ENCODE measurements around the gene CAMKK1.
A peak's percentile ranks its signal among the peaks of the same experiment; 100 is the strongest.
"Not testable (repeated sequence)": the region's sequence is repeated elsewhere in the genome, so short reads cannot be mapped to it uniquely, and the experiment has no call there.

The CAMKK1 gene

DNA sequence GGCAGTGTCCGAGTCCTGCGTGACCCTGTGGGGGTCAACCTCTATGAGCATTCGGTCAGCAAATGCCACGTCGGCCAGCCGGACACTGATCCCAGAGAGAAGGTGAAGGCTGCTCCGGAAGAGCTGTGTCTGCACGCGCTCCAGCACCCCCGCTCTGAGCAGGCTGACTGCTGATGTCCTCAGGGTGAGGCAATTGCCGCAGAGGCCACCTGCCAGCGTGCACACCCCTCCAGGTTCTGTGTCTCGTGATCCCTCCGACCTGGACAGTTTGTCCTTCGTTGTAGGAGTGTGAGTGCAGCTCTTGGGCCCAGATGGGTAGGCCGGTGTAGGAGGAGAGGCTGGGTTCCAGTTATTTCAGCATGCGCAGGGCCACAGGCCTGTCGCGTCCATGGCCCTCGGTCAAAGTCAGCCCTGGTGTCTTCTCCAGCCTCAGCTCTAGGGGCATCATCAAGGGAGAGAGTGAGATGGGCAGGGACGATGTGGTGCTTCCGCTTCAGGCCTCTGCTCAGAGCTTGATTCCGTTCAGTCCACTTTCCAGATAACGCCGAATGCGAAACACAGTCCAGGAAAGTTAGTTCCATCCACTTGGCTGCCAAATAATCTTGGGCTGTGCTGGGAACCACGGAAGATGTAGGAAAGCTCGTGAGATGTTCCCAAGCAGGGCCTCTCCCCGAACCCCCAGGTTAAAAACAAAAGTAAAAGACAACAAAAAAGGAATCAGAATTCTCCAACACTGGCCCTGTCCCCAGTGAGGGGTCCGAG is 31.7 kb downstream of the CAMKK1 start:
- Histone ChIP-seq H2AFZ (ENCODE audit: low read length, unreplicated experiment) (no peak overlapping the region), H3K27ac (ENCODE audit: low read depth, low read length) (no peak overlapping the region), H3K36me3 (ENCODE audit: insufficient read depth, low read length) (peaks cover 7% of the 10 kb centered on the region; the same call in 1 of the 2 replicates), H3K79me2 (ENCODE audit: control insufficient read depth, insufficient read depth, low read length, unreplicated experiment) (no peaks in the 10 kb centered on the region), H3K4me1 (ENCODE audit: control insufficient read depth, insufficient read depth, low read length, unreplicated experiment) (peaks cover 12% of the 10 kb centered on the region), H3K27me3 (ENCODE audit: insufficient read depth, low read length) (no peaks in the 10 kb centered on the region), H3K4me3 (ENCODE audit: low read depth, low read length) (no peak overlapping the region)

DNA sequence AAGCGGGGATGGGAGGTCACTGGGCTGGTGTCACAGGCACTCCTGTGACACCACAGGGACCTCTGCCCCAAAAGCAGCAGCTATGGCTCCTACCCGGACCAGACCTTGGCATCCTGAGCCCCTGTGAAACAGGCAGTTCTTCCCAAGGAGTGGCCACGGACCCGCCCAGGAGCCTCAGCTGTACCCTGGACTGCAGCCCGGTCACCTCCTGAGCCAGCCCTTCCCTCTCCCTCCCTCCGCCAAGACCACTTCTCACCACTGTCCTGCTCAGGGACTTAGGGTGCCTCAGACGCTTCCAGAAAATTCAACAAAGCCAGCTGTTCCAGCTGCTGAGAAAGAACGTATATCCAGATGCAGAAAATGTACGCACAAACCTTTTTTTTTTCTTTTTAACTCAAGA is 32.9 kb downstream of the CAMKK1 start:
- Histone ChIP-seq H3K36me3 (ENCODE audit: insufficient read depth, low read length) (peaks cover 7% of the 10 kb centered on the region; the same call in 1 of the 2 replicates), H3K27ac (ENCODE audit: low read depth, low read length) (no peak overlapping the region), H3K79me2 (ENCODE audit: control insufficient read depth, insufficient read depth, low read length, unreplicated experiment) (no peaks in the 10 kb centered on the region), H3K27me3 (ENCODE audit: insufficient read depth, low read length) (no peaks in the 10 kb centered on the region), H2AFZ (ENCODE audit: low read length, unreplicated experiment) (no peak overlapping the region), H3K4me3 (ENCODE audit: low read depth, low read length) (no peak overlapping the region), H3K4me1 (ENCODE audit: control insufficient read depth, insufficient read depth, low read length, unreplicated experiment) (peaks cover 5% of the 10 kb centered on the region)

DNA sequence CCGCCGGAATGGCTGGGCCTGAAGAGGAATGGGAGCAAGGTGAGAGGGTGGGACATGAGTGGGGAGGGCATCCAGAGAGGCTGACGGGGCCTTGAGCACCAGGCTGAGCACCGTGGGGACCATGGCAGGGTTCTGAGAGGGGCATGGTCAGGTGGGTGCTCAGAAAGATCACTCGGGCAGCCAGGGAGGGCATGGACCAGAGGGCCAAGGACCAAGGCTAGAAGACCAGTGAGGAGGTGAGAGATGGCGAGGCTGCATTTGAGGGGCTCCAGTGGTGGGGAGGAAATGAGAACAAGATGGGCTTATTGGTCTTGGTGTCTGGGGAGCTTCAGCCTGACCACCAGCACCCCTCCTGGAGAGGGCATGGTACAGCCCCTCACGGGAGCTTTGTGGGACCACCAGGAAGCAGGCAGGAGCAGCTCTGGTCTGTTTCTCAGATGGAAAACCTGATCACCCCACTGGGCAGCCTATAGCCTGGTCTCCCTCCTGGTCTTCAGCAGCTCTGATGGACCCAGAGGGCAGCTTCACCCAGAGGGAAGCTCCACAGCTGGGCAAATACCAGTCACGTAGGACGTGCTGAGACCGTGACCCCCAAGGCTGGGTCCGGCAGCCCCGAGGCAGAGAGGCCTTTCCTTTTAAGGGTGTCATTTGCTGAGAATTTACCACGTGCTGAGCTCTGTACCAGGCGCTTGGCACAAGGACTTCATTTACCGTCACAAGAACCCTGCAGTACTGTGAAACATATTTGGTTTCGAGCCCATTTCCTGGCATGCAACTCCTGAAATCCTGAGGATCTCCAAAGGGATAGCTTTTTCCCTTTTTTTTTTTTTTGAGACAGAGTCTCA is 35.4 kb downstream of the CAMKK1 start:
- Histone ChIP-seq H3K79me2 (ENCODE audit: control insufficient read depth, insufficient read depth, low read length, unreplicated experiment) (no peaks in the 10 kb centered on the region), H3K27me3 (ENCODE audit: insufficient read depth, low read length) (no peaks in the 10 kb centered on the region), H3K4me1 (ENCODE audit: control insufficient read depth, insufficient read depth, low read length, unreplicated experiment) (no peaks in the 10 kb centered on the region), H2AFZ (ENCODE audit: low read length, unreplicated experiment) (no peak overlapping the region), H3K4me3 (ENCODE audit: low read depth, low read length) (no peak overlapping the region), H3K36me3 (ENCODE audit: insufficient read depth, low read length) (peaks cover 7% of the 10 kb centered on the region; the same call in 1 of the 2 replicates), H3K27ac (ENCODE audit: low read depth, low read length) (no peak overlapping the region)

DNA sequence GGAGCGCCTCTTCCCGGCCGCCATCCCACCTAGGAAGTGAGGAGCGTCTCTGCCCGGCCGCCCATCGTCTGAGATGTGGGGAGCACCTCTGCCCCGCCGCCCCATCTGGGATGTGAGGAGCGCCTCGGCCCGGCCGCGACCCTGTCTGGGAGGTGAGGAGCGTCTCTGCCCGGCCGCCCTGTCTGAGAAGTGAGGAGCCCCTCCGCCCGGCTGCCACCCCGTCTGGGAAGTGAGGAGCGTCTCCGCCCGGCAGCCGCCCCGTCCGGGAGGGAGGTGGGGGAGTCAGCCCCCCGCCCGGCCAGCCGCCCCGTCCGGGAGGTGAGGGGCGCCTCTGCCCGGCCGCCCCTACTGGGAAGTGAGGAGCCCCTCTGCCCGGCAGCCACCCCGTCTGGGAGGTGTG is 38.6 kb downstream of the CAMKK1 start:
- H3K27me3 ChIP-seq (ENCODE audit: insufficient read depth, low read length); H3K79me2 ChIP-seq (ENCODE audit: control insufficient read depth, insufficient read depth, low read length, unreplicated experiment); H3K27ac ChIP-seq (ENCODE audit: low read depth, low read length); H3K4me1 ChIP-seq (ENCODE audit: control insufficient read depth, insufficient read depth, low read length, unreplicated experiment); H2AFZ ChIP-seq (ENCODE audit: low read length, unreplicated experiment); H3K4me3 ChIP-seq (ENCODE audit: low read depth, low read length); H3K36me3 ChIP-seq (ENCODE audit: insufficient read depth, low read length): not testable (repeated sequence)

DNA sequence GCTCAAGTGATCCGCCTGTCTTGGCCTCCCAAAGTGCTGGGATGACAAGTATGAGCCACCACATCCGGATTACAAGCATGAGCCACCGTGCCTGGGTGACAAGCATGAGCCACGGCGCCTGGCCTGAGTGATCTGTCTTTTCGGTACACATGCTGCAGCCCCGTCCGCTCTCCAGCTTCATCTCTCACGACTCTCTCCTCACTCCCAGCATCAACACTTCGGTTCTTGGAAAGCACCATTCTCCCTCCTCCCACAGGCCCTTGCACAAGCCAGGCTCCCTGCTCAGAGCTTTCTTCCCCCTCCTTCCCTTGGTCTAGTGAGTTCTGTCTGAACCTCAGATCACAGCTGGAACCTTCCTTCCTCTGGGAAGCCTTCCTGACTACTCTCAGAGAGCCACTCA is 40.3 kb downstream of the CAMKK1 start:
- Histone ChIP-seq H3K79me2 (ENCODE audit: control insufficient read depth, insufficient read depth, low read length, unreplicated experiment) (no peaks in the 10 kb centered on the region), H3K4me1 (ENCODE audit: control insufficient read depth, insufficient read depth, low read length, unreplicated experiment) (no peaks in the 10 kb centered on the region), H3K4me3 (ENCODE audit: low read depth, low read length) (no peak overlapping the region), H2AFZ (ENCODE audit: low read length, unreplicated experiment) (no peak overlapping the region), H3K27ac (ENCODE audit: low read depth, low read length) (no peak overlapping the region), H3K27me3 (ENCODE audit: insufficient read depth, low read length) (no peaks in the 10 kb centered on the region), H3K36me3 (ENCODE audit: insufficient read depth, low read length) (no peaks in the 10 kb centered on the region)

DNA sequence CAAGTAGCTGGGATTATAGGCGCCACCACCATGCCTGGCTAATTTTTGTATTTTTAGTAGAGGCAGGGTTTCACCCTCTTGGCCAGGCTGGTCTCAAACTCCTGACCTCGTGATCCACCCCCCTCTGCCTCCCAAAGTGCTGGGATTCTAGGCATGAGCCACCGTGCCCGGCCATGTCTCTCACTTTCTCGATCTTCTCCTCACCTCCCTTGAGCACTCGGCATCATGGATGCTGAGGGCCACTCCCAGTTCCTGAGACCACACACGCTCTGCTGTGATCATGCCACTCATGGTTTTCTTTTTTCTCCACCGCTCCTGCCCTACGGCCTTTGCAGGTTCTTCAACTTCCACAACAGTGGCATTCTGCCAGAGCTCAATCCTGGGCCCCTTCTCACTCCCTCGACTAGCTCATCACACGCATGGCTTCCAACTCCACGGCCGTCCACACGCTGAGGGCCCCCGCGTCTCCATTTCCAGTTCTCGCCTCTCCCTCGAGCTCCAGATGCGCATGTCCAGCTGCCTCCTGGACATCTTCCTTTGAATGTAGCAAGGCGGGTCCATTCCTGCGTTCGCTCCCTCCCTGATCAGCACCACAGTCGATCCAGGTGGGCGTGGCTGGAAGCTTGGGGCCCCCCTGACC is 41.3 kb downstream of the CAMKK1 start:
- H3K4me1 ChIP-seq (ENCODE audit: control insufficient read depth, insufficient read depth, low read length, unreplicated experiment): no peaks in the 10 kb centered on the region

DNA sequence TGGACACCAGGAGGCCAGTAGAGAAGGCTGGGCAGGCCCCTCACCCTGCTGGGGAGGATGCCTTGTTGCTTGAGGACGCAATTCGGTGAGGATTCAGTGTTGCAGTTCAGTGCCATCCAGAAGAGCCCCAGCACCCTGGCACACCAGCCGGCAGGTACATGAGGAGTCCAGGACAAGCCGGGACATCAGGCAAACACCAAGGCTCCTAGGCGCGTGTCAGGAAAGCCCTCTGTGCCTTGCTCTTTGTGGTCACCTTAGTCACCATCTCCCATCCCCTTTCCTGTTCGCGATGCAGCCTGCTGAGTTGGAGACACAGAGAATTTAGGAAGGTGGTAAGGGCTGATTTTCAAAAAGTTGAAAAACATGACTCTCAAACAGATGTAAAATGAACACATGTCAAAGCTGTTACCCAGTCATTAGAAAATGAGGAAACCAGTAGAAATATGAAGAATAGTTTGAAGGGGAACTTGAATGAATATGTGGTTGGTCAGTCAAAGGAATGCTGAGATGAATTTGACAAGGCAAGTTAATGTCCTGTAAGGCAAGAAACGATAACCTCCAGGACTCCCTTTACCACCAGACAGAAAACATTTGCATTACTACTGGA is 44.5 kb downstream of the CAMKK1 start:
- H3K27me3 ChIP-seq (ENCODE audit: insufficient read depth, low read length): no peaks in the 10 kb centered on the region
- no peak overlapping the region for H2AFZ ChIP-seq (ENCODE audit: low read length, unreplicated experiment)
- H3K79me2 ChIP-seq (ENCODE audit: control insufficient read depth, insufficient read depth, low read length, unreplicated experiment): peaks cover 27% of the 10 kb centered on the region
- H3K4me1 ChIP-seq (ENCODE audit: control insufficient read depth, insufficient read depth, low read length, unreplicated experiment): peaks cover 4% of the 10 kb centered on the region
- H3K27ac ChIP-seq (ENCODE audit: low read depth, low read length): no peak overlapping the region
- no peak overlapping the region for H3K4me3 ChIP-seq (ENCODE audit: low read depth, low read length)
- H3K36me3 ChIP-seq (ENCODE audit: insufficient read depth, low read length): no peaks in the 10 kb centered on the region

More for the DNA sequence above, 41.3 kb downstream of the CAMKK1 start:
- Histone ChIP-seq H3K27me3 (ENCODE audit: insufficient read depth, low read length) (no peaks in the 10 kb centered on the region), H3K27ac (ENCODE audit: low read depth, low read length) (no peak overlapping the region), H3K79me2 (ENCODE audit: control insufficient read depth, insufficient read depth, low read length, unreplicated experiment) (no peaks in the 10 kb centered on the region), H3K4me3 (ENCODE audit: low read depth, low read length) (no peak overlapping the region), H2AFZ (ENCODE audit: low read length, unreplicated experiment) (no peak overlapping the region), H3K36me3 (ENCODE audit: insufficient read depth, low read length) (no peaks in the 10 kb centered on the region)

DNA sequence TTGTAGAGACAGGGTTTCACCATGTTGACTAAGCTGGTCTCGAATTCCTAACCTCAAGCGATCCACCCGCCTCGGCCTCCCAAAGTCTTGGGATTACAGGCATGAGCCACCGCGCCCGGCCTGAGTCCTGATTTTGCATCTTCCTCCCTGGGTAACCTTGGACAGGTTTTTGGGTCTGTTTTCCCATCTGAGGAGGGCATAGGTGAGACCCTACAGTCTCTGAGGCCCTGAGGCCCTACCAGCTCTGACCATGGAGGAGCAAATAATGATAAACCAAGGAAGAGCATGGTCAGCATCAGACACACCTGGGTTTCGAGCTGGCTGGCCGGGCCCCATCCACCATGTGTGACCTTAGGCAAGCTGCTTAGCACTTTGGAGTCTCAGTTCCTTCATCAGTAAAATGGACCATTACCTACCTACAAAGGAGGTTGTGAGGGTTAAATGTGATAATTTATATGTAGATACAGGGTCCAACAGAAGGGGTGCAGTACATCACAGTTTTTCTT is 45.6 kb downstream of the CAMKK1 start:
- no peaks in the 10 kb centered on the region; the same call in 1 of the 2 replicates for H3K36me3 ChIP-seq (ENCODE audit: insufficient read depth, low read length)
- H3K27ac ChIP-seq (ENCODE audit: low read depth, low read length): no peak overlapping the region
- H3K79me2 ChIP-seq (ENCODE audit: control insufficient read depth, insufficient read depth, low read length, unreplicated experiment): peaks cover 34% of the 10 kb centered on the region
- H3K4me3 ChIP-seq (ENCODE audit: low read depth, low read length): no peak overlapping the region
- H2AFZ ChIP-seq (ENCODE audit: low read length, unreplicated experiment): no peak overlapping the region
- no peaks in the 10 kb centered on the region for H3K27me3 ChIP-seq (ENCODE audit: insufficient read depth, low read length)
- H3K4me1 ChIP-seq (ENCODE audit: control insufficient read depth, insufficient read depth, low read length, unreplicated experiment): peaks cover 4% of the 10 kb centered on the region

DNA sequence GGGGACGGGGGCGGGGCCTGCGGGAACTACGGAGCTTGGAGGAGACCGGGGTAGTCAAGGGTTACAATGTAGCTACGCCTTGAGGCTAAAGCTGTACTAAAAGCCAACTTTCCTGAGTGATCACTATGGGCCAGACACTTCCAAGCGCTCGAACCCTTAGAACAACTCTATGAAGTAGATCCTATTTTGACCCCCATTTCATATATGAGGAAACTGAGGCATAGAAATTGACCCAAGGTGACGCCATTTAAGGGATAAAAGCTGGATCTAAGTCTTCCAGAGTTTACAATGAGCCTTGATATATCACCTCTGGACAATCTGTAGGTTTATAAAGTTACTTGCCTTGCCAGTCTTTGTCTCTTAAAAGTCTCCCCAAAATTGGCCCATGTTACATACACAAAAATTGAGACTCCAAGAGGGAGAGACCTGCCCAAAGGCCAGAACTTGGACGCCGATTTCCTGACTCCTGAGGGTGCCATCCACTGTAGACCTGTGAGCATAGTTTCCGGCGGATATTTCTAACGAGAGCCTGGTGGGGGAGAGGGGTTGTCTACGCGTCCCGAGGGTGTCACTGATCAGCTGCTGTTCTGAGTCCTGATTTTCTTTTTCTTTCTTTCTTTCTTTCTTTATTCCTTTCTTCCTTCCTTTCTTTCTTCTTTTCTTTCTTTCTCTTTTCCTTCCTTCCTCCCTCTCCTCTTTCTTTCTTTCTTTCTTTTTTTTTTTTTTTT is 46.3 kb downstream of the CAMKK1 start:
- peak overlapping the region; percentile 97 for H3K4me3 ChIP-seq (ENCODE audit: low read depth, low read length)
- no peaks in the 10 kb centered on the region for H3K27me3 ChIP-seq (ENCODE audit: insufficient read depth, low read length)
- peaks cover 34% of the 10 kb centered on the region for H3K79me2 ChIP-seq (ENCODE audit: control insufficient read depth, insufficient read depth, low read length, unreplicated experiment)
- H2AFZ ChIP-seq (ENCODE audit: low read length, unreplicated experiment): no peak overlapping the region
- H3K27ac ChIP-seq (ENCODE audit: low read depth, low read length): no peak overlapping the region
- no peaks in the 10 kb centered on the region; the same call in 1 of the 2 replicates for H3K36me3 ChIP-seq (ENCODE audit: insufficient read depth, low read length)
- peaks cover 4% of the 10 kb centered on the region for H3K4me1 ChIP-seq (ENCODE audit: control insufficient read depth, insufficient read depth, low read length, unreplicated experiment)

Data from ACC112 (cell line).